Loucy (cell line): ENCODE measurements around the gene CGB1.

Source experiments
- CTCF ChIP-seq: fragments of 200-600 bp; sonication (generic); conservative IDR thresholded peaks from 2 replicates; pipeline ENCODE4 v1.5.1; 2014; ENCODE audit warnings: mild to moderate bottlenecking, antibody characterized with exemption, low read length
- EZH2phosphoT487 ChIP-seq: fragments of 200-600 bp; IDR thresholded peaks from 2 replicates; pipeline ENCODE4 v1.6.1; 2018; ENCODE audit warnings: antibody characterized with exemption, mild to moderate bottlenecking, moderate library complexity, borderline replicate concordance

DNA sequence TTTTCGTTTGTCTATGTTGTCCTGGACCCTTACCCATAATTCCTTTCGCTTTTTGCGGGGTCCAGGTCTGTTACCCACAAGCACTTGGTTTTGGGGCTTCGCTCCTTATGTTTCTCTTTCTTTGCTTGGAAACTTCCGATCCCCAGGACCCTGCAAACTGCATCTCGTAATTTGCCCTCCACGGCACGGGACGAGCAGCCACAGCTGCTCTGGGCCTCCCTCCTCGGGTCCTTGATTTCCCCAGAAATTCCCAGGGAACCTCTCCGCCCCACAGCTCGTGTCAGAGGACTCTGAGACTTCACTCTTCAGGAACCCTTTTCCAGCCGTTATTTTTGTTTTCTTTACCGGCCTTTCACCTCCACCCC lies 49.2 kb upstream of the CGB1 start:
- TF ChIP-seq CTCF (no peak), EZH2phosphoT487 (no peak)
